Thyroid gland (tissue), 4 donors: ENCODE data around the gene DTNB. TPM values are rescaled to one million over a fixed set of nuclear protein-coding genes. Genes with fewer than 3 reads are reported as not detected.

Experiments used
- DNase-seq, 2 donors: peaks; one replicate each; pipeline ENCODE4 v3.0.0-alpha.2; 2019
- H3K27ac ChIP-seq, 3 donors: fragments of 200-600 bp; sonication (generic); 1 replicate in 2 of 3; 2 replicates in 1 of 3; pipeline ENCODE4 v1.5.1; 2016 to 2019; ENCODE audit warnings: mild to moderate bottlenecking in 1 of 3, moderate library complexity in 1 of 3
- H3K27me3 ChIP-seq: fragments of 200-600 bp; sonication (generic); one replicate; pipeline ENCODE4 v1.5.1; 2019
- H3K36me3 ChIP-seq, 2 donors: fragments of 200-600 bp; sonication (generic); one replicate each; pipeline ENCODE4 v1.5.1; 2016 to 2019
- H3K4me1 ChIP-seq, 2 donors: fragments of 200-600 bp; sonication (generic); one replicate each; pipeline ENCODE4 v1.5.1; 2017 to 2019
- H3K4me3 ChIP-seq, 3 donors: fragments of 200-600 bp; sonication (generic); replicated peaks in 1 of 3; 1 replicate in 2 of 3; 2 replicates in 1 of 3; pipeline ENCODE4 v1.5.1; 2016; ENCODE audit warnings: mild to moderate bottlenecking in 1 of 3
- H3K9me3 ChIP-seq: fragments of 200-600 bp; sonication (generic); one replicate; pipeline ENCODE4 v1.5.1; 2017
- POLR2A ChIP-seq, 2 donors: fragments of 450-650 bp; IDR thresholded peaks; one replicate each; pipeline ENCODE4 v1.6.1; 2017; ENCODE audit warnings: antibody characterized with exemption in 2 of 2, mild to moderate bottlenecking in 2 of 2, moderate library complexity in 1 of 2
- WGBS, 2 donors: methylation state at CpG; one replicate each; pipeline ENCODE4 v1.1.5; 2017; 5-methylcytosine and 5-hydroxymethylcytosine counted together
- intact Hi-C: fragments of 100-400 bp; cut with DNase I; formaldehyde crosslinking; loops from one replicate; pipeline ENCODE4 v1.15.1; 2023
- total RNA-seq, 4 donors: library from RNA; depleted of rRNA; stranded (reverse); fragments of >200 nt; gene quantifications; one replicate each; pipeline ENCODE4 v1.2.3, GENCODE V29; 2016
- TF ChIP-seq, protein P1 (sequence below), 6 experiments: fragments of 200-600 bp in 3 of 6; fragments of 450-650 bp in 3 of 6; sonication (generic) in 3 of 6; IDR thresholded peaks; one replicate each; pipeline ENCODE4 v1.5.1; 2016 to 2019; ENCODE audit warnings: antibody characterized with exemption in 6 of 6, mild to moderate bottlenecking in 2 of 6, inconsistent platforms in 1 of 6, moderate library complexity in 1 of 6

The DTNB gene
- total RNA-seq, 4 donors from 2014 or later = 38.9 to 75.2 (median 55.5) TPM

GRCh38 chr2:25692737-25693445 is 19.5 kb upstream of the DTNB start:
- WGBS, 2 donors = 95 to 96% methylated on average over 6 of the region's 6 CpGs
- no peak for DNase-seq
- no peak overlapping the region for H3K4me3 ChIP-seq
- H3K27me3 ChIP-seq = no peaks in the 10 kb centered on the region
- H3K27ac ChIP-seq = no peak overlapping the region
- no peaks in the 10 kb centered on the region for H3K36me3 ChIP-seq
- TF ChIP-seq, protein P1, sequence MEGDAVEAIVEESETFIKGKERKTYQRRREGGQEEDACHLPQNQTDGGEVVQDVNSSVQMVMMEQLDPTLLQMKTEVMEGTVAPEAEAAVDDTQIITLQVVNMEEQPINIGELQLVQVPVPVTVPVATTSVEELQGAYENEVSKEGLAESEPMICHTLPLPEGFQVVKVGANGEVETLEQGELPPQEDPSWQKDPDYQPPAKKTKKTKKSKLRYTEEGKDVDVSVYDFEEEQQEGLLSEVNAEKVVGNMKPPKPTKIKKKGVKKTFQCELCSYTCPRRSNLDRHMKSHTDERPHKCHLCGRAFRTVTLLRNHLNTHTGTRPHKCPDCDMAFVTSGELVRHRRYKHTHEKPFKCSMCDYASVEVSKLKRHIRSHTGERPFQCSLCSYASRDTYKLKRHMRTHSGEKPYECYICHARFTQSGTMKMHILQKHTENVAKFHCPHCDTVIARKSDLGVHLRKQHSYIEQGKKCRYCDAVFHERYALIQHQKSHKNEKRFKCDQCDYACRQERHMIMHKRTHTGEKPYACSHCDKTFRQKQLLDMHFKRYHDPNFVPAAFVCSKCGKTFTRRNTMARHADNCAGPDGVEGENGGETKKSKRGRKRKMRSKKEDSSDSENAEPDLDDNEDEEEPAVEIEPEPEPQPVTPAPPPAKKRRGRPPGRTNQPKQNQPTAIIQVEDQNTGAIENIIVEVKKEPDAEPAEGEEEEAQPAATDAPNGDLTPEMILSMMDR (IDR thresholded peaks at IDR 0.05) = no peak
- TF ChIP-seq POLR2A (IDR thresholded peaks at IDR 0.05) = no peak
- H3K9me3 ChIP-seq = no peaks in the 10 kb centered on the region
- no peaks in the 10 kb centered on the region for H3K4me1 ChIP-seq
- intact Hi-C loops = no loop called here

DNA sequence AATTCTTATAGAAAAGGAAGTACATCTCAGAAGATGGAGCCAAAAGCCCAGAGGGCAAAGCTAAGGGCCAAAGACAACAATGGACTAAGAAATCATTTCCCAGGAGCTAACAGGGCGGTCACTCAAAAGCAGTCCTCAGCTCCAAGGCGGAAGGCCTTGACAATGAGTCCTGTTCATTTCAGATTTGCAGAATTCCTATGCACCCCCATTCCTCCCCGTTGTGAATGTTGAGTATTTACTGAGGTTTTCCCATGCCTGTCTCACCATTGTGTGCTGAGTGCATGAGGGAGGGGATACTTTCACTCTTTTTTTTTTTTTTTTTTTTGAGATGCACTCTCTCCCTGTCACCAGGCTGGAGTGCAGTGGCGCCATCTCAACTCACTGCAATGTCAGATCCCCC is 18.8 kb upstream of the DTNB start:
- Histone ChIP-seq H3K27me3 (no peaks in the 10 kb centered on the region), H3K9me3 (no peaks in the 10 kb centered on the region), H3K4me3 (no peak overlapping the region), H3K27ac (no peak overlapping the region), H3K4me1 (no peaks in the 10 kb centered on the region), H3K36me3 (no peaks in the 10 kb centered on the region)
- WGBS, 2 donors = 72 to 79% methylated on average over 4 of the region's 4 CpGs
- DNase-seq = no peak
- intact Hi-C loops = no loop called here
- no peak for TF ChIP-seq POLR2A (IDR thresholded peaks at IDR 0.05)
- TF ChIP-seq, protein P1 (IDR thresholded peaks at IDR 0.05) = no peak

GRCh38 chr2:25690058-25690457 is 16.7 kb upstream of the DTNB start:
- DNase-seq = no peak

DNA sequence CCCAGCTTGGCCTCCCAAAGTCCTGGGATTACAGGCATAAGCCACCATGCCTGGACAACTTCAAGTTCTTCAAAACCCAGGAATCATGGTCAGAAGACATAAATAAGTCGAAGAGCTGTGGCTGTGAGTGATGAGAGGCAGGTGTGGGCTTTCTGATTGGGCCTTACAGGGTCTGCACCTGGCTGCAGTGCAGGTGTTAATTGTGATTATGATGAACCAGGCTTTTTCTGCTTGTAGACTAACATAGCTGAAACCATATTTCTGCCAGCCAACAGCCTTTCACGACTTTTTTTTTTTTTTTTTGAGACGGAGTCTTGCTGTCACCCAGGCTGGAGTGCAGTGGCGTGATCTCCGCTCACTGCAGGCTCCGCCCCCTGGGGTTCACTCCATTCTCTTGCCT is 14.9 kb upstream of the DTNB start:
- TF ChIP-seq, protein P1 (IDR thresholded peaks at IDR 0.05) = no peak
- TF ChIP-seq POLR2A (IDR thresholded peaks at IDR 0.05) = no peak
- no peak for DNase-seq
- Histone ChIP-seq H3K27me3 (no peaks in the 10 kb centered on the region), H3K9me3 (no peaks in the 10 kb centered on the region), H3K36me3 (no peaks in the 10 kb centered on the region), H3K4me1 (no peaks in the 10 kb centered on the region), H3K4me3 (no peak overlapping the region), H3K27ac (no peak overlapping the region)
- intact Hi-C loops = no loop called here
- 89% methylated on average over 6 of the region's 6 CpGs for WGBS, 2 donors

More at GRCh38 chr2:25690058-25690457, 16.7 kb upstream of the DTNB start:
- intact Hi-C loops = no loop called here
- Histone ChIP-seq H3K4me3 (no peak overlapping the region), H3K9me3 (no peaks in the 10 kb centered on the region), H3K27me3 (no peaks in the 10 kb centered on the region), H3K27ac (no peak overlapping the region), H3K36me3 (no peaks in the 10 kb centered on the region), H3K4me1 (no peaks in the 10 kb centered on the region)
- 36 to 44% methylated on average over 1 of the region's 1 CpG for WGBS, 2 donors
- TF ChIP-seq, protein P1 (IDR thresholded peaks at IDR 0.05) = no peak
- TF ChIP-seq POLR2A (IDR thresholded peaks at IDR 0.05) = no peak

- Histone ChIP-seq H3K4me3 (no peak overlapping the region), H3K27ac (no peak overlapping the region), H3K4me1 (no peaks in the 10 kb centered on the region), H3K36me3 (no peaks in the 10 kb centered on the region), H3K9me3 (no peaks in the 10 kb centered on the region), H3K27me3 (no peaks in the 10 kb centered on the region)
- no peak for TF ChIP-seq POLR2A (IDR thresholded peaks at IDR 0.05)
- TF ChIP-seq, protein P1 (IDR thresholded peaks at IDR 0.05) = no peak
- DNase-seq = no peak
- intact Hi-C loops = no loop called here
- WGBS, 2 donors = 81 to 95% methylated on average over 2 of the region's 2 CpGs
Observed at GRCh38 chr2:25685741-25686140, 12.4 kb upstream of the DTNB start.
